Measurements from ENCODE around the gene JOSD1.

JOSD1 gene

DNA sequence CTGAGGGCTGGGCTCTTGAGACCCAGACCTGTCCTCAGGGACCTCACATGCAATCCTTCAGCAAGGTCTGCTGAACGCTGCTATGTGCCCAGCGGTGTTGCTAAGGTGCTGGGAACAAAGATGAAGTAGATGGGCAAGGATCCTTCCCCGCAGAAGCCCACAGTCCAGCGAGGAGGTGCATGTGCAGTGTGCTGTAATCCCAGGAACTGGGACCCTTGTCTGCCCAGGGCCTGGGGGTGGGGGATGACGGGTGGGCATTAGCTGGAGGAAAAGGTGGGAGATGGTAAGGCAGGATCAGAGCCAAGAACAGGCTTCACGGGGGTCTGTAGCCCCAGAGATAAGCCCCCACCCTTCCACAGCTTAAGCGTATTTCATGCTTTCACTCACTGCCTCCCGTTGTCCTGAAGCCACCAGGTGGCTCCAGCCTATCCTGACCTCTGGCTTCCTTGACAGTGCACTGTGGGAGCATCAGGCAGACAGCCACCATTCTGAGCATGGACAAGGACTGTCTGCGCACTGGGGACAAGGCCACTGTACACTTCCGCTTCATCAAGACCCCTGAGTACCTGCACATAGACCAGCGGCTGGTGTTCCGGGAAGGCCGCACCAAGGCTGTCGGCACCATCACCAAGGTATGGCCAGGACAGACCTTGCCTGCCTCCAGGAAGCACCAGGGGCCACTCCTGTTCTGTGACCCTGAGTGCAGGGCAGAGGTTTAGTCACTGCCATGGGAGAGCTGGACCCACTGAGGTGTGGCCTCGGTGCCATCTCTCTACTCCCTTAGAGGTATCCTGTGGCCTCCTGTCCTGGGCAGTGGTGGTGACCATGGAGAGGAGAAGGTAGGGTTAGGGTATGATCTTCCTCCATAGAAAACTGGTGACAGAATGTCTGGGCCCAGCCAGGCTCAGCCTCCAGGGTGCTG, 27.0 kb upstream of the JOSD1 start:
- no peak for DNase-seq (ENCODE audit: extremely low read depth, low read depth)
- TF ChIP-seq CTCF (IDR thresholded peaks at IDR 0.05; ENCODE audit: low read depth, low read length) = no peak

GRCh38 chr22:38727123-38727522, 26.4 kb upstream of the JOSD1 start:
- DNase-seq (ENCODE audit: extremely low read depth, low read depth) = no peak
- TF ChIP-seq CTCF (IDR thresholded peaks at IDR 0.05; ENCODE audit: low read depth, low read length) = no peak

DNA sequence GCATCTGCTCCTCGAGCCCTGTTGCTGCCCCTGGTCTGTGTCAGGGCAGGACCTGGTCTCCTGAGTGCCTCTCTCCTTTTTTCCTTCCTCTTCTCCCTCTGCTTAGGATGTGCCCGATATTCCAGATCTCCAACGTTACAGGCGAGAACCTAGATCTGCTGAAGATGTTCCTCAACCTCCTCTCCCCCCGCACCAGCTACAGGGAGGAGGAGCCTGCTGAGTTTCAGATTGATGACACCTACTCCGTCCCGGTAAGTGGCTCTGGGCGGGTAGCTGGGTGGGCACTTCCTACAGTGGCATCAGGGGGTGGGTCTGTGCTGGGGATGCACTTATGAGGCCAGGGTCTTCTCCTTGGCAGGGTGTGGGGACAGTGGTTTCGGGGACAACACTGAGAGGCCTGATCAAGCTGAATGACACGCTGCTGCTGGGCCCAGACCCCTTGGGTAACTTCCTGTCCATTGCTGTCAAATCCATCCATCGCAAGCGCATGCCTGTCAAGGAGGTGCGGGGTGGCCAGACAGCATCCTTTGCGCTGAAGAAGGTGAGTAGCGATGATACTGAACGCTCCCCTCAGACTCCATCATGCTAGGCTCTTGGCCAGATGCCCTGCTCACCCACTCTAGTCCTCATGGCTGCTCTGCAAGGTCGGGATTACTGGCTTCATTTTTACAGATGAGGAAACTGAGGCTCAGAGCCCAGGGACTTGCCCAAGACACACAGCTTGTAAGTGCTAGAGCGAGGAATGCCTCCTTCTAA, 25.3 kb upstream of the JOSD1 start:
- TF ChIP-seq CTCF (IDR thresholded peaks at IDR 0.05; ENCODE audit: low read depth, low read length) = no peak
- DNase-seq (ENCODE audit: extremely low read depth, low read depth) = no peak

DNA sequence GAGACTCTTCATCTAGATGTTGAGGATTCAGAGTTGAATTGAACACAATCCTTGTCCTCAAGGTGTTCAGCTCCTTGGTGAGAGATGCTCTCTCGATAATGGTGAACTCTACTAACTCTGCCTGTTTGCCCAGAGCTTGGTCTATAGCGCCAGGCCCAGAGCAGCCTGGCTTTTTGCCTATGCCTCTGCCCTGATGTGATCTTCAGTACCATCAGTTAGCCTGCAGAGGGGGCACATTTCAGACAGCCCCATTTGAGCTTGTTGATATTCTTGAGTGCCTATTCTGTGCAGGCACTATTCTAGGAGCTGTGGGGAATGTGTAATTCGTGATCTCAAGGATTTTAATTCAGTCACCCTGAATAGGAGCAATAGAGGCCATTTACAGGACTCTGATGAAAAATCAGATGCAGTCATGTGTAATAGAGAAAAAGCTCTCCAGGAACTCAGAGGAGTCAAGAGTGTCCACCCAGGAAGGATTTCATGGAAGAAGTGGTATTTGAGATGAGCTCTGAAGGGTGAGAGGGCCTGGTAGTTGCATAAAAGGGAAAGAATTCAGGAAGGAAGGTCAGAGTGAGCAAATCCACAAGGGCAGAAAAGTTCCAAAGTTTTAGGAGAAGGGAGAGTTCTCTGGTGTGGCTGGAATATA, 24.3 kb upstream of the JOSD1 start:
- TF ChIP-seq CTCF (IDR thresholded peaks at IDR 0.05; ENCODE audit: low read depth, low read length) = peak; percentile 46
- no peak for DNase-seq (ENCODE audit: extremely low read depth, low read depth)

- no peak for DNase-seq (ENCODE audit: extremely low read depth, low read depth)
- TF ChIP-seq CTCF (IDR thresholded peaks at IDR 0.05; ENCODE audit: low read depth, low read length) = no peak
Observed at GRCh38 chr22:38724176-38724575, 23.4 kb upstream of the JOSD1 start.

GRCh38 chr22:38721551-38721950, 20.8 kb upstream of the JOSD1 start:
- DNase-seq (ENCODE audit: extremely low read depth, low read depth) = no peak
- no peak for TF ChIP-seq CTCF (IDR thresholded peaks at IDR 0.05; ENCODE audit: low read depth, low read length)
